ENCODE results near the gene ZNF649. TPM values are rescaled to one million over a fixed set of nuclear protein-coding genes. Genes with fewer than 3 reads are reported as not detected.

The ZNF649 gene
- total RNA-seq (10 to 100 TPM; 39.1 to 40.5 TPM), polyA plus RNA-seq (1 to 10 TPM; 5.1 to 7.0 (median 6.0) TPM), total RNA-seq (16.2 to 31.5 (median 23.8) reads per million in 6 experiments)

DNA sequence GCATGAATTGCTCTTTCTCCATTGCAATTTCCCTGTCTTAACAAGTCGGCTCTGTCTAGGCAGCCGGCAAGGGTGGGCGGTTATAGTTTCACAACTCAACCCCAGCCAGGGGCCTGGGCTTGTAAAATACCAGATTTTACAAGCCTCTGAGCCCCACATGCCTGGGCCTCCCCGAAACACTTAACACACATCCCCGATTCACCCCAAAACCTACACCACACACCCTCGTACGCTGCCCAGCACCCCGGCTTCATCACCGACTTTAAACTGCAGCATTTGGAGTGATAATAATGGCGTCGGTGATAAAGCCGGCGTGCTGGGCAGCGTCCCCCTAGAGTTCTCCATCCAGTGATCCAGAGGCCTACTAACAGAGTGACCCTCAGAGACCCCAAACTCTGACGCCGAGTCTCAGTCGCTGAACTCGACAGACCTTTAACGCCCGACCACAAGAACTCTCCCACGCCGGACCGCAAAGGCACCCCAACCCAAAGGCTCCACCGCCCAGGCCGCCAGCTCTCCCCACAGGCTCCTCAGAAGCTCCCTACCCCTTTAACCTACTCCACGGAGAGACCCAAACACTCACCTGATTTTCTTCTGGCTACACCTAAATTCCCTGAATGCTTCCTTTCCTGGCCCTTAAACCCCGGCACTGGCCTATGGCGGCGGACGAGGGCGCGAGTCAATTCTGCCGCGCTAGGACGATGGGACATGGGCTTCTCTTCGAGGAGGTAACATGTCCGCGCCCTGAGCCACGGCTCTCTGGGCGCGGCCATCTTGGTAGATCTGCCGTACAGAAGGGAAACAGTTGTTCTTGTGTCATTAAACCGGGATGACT lies at the start of gene ZNF649:
Gene ZNF649, minus strand, starts transcription at position 687 of the 835 bp plus-strand sequence. CDS start 4,910 bp downstream, outside the sequence.
- Mint-ChIP-seq H3K9me3 (peaks cover 8 to 97% (median 42%) of the 10 kb centered on the region in 9 donors), H3K27ac (peak within 1 kb of the TSS; percentile 94 to 100 (median 98)), H3K4me3 (peak within 1 kb of the TSS; percentile 89 to 100 (median 99)), H3K36me3 (peaks cover 39 to 77% (median 65%) of the 10 kb centered on the region in 3 donors), H3K27me3 (peaks cover 8 to 21% (median 19%) of the 10 kb centered on the region in 5 donors), H3K4me1 (peaks cover 13 to 26% (median 25%) of the 10 kb centered on the region in 4 donors)
- ATAC-seq (peak; percentile 91 to 93), DNase-seq (peak; percentile 63 to 90 (median 78))
- POLR2A ChIA-PET: interaction anchor here (0.9 to 1.0 kb wide), 3 partner anchors 11 to 23 kb away, joined by 3 to 4 read pairs (median 4); partner anchors contain the start of gene ZNF613

DNA sequence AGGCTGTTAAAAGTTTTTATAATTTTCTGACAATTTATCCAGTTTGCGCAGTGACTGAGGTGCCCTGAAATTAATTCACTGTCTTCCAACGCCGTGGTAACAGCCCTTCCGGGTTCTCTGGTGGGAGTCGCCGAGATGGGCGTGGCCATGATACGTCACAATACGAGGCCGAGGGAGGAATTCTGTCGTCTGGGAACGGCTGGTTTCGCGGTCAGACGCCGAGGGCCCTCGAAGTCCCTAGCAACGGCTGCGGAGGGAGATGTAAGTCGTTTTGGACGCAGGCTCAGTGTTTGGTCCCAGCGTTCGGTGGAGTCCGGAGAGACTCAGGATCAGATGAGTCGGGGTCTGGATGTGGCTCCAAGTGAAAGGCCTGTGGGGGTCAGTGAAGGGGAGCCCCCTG lies 44.2 kb upstream of the ZNF649 start:
- Mint-ChIP-seq H3K27ac (no peak overlapping the region), H3K36me3 (peaks cover 15 to 58% (median 56%) of the 10 kb centered on the region in 3 donors), H3K4me1 (no peaks in the 10 kb centered on the region), H3K4me3 (no peak overlapping the region), H3K27me3 (no peaks in the 10 kb centered on the region), H3K9me3 (peaks cover 15 to 87% (median 57%) of the 10 kb centered on the region in 9 donors)
- DNase-seq (no peak), ATAC-seq (no peak)
- POLR2A ChIA-PET: no interaction called here

- Mint-ChIP-seq H3K27ac (no peak overlapping the region), H3K4me1 (peaks cover 0 to 2% (median 0%) of the 10 kb centered on the region in 4 donors), H3K36me3 (peaks cover 35 to 72% (median 70%) of the 10 kb centered on the region in 3 donors), H3K27me3 (no peaks in the 10 kb centered on the region), H3K9me3 (peaks cover 18 to 98% (median 71%) of the 10 kb centered on the region in 9 donors), H3K4me3 (no peak overlapping the region)
- POLR2A ChIA-PET: no interaction called here
- ATAC-seq (no peak), DNase-seq (no peak)
These were observed 41.8 kb upstream of the ZNF649 start for GRCh38 chr19:51946602-51947001.

- no peak overlapping the region for H3K4me3 Mint-ChIP-seq
- DNase-seq (no peak), ATAC-seq (no peak)
- H3K36me3 Mint-ChIP-seq: peaks cover 51 to 78% (median 78%) of the 10 kb centered on the region in 3 donors
- peaks cover 22 to 98% (median 69%) of the 10 kb centered on the region in 9 donors for H3K9me3 Mint-ChIP-seq
- H3K4me1 Mint-ChIP-seq: peaks cover 0 to 4% (median 0%) of the 10 kb centered on the region in 4 donors
- POLR2A ChIA-PET: no interaction called here
- no peak overlapping the region for H3K27ac Mint-ChIP-seq
- H3K27me3 Mint-ChIP-seq: no peaks in the 10 kb centered on the region
These were observed 40.2 kb upstream of the ZNF649 start for GRCh38 chr19:51944798-51945552.

- Mint-ChIP-seq H3K4me1 (peaks cover 0 to 4% (median 0%) of the 10 kb centered on the region in 4 donors), H3K27ac (no peak overlapping the region), H3K9me3 (peaks cover 27 to 99% (median 66%) of the 10 kb centered on the region in 9 donors), H3K27me3 (no peaks in the 10 kb centered on the region), H3K36me3 (peaks cover 74 to 96% (median 95%) of the 10 kb centered on the region in 3 donors), H3K4me3 (no peak overlapping the region)
- POLR2A ChIA-PET: no interaction called here
- no peak for ATAC-seq
- no peak for DNase-seq
These were observed 34.1 kb upstream of the ZNF649 start for GRCh38 chr19:51938936-51939335.

DNA sequence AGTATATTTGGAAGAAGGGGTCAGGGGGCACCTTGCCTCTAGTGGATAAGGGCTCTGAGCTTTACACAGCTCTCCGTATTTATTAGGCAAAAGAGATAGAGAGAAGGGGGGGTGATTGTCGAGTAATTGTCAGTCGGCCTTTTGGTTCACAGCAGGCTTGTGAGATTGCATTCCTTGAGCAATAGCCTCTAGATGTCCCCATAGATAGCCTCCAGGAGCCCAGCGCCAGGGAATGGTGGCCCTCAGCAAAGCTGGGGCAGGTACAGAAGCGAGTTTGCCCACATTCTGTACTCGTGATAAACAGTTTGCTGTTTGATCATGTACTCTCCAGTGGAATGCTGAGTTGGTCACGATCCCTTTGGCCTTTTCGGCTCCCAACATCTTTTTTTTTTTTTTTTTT lies 27.1 kb upstream of the ZNF649 start:
- H3K9me3 Mint-ChIP-seq: peaks cover 10 to 84% (median 34%) of the 10 kb centered on the region in 9 donors
- DNase-seq: no peak
- peak overlapping the region in 1 of 10 donors; percentile 69 for H3K4me3 Mint-ChIP-seq
- no peaks in the 10 kb centered on the region for H3K27me3 Mint-ChIP-seq
- H3K4me1 Mint-ChIP-seq: peaks cover 9 to 29% (median 25%) of the 10 kb centered on the region in 4 donors
- no peak for ATAC-seq
- peaks cover 52 to 82% (median 70%) of the 10 kb centered on the region in 3 donors for H3K36me3 Mint-ChIP-seq
- H3K27ac Mint-ChIP-seq: no peak overlapping the region
- POLR2A ChIA-PET: no interaction called here

GRCh38 chr19:51927859-51928258 lies 23.0 kb upstream of the ZNF649 start:
- peaks cover 15 to 35% (median 32%) of the 10 kb centered on the region in 4 donors for H3K4me1 Mint-ChIP-seq
- ATAC-seq: no peak
- POLR2A ChIA-PET: interaction anchor here (1.2 kb wide), 1 partner anchor 23 kb away, joined by 4 read pairs; the partner anchor contains the start of gene ZNF649
- H3K9me3 Mint-ChIP-seq: peaks cover 10 to 85% (median 53%) of the 10 kb centered on the region in 9 donors
- DNase-seq: no peak
- H3K27ac Mint-ChIP-seq: peak overlapping the region in 9 of 10 donors; percentile 89 to 98 (median 96)
- H3K27me3 Mint-ChIP-seq: no peaks in the 10 kb centered on the region
- H3K36me3 Mint-ChIP-seq: peaks cover 30 to 66% (median 62%) of the 10 kb centered on the region in 3 donors
- H3K4me3 Mint-ChIP-seq: peak overlapping the region; percentile 95 to 100 (median 98)

DNA sequence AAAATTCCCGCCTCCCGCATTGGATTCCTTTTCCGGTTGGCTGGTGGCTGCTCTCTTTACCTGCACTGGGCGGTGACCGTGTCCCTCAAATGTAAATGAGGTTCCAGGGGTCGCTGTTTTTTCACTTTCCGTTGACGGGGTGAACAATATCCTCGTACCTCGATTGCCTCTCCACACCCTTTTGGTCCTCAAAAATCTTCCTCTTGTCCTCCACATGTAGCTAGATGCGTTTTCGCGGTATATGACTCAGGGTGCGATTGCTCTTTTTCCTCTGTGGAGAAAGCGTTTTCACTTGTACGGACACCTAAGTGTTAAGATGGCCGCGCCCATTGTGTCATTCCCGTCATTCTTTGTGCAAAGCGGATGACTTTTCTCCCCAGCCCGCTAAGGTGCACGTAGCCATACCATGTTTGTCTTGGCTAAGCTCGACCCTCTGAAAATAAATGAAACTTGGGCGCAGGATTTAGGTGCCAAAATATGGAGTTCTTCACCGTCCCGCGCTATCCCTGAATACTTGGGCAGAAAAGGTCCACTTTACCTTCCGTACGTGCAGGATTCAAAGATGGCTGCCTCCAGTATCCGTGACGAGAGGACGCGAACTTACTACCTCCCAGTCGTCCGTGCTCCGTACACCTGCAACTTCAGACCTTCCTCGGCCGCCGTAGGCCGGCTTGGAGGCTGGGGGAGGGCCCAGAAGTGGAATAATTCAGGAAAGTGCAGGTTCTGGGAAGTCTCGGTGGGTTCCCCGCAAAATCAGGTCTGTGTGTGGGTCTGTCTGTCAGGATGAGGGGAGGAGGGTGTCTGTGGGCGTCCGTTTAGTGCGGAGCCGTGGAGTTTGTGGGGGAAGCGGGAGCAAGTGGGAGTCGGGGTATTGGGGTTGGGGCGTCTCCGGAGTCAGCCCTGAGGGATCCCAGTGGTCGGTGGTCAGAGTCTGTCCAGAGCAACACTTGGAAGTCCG lies 22.2 kb upstream of the ZNF649 start, which contains the start of gene ZNF613:
Gene ZNF613, plus strand, starts transcription at position 689 of the 958 bp plus-strand sequence. CDS start 8,749 bp downstream, outside the sequence.
- H3K36me3 Mint-ChIP-seq: peaks cover 24 to 67% (median 66%) of the 10 kb centered on the region in 3 donors

GRCh38 chr19:51926426-51926783 lies 21.6 kb upstream of the ZNF649 start:
- H3K27me3 Mint-ChIP-seq: no peaks in the 10 kb centered on the region
- peak overlapping the region; percentile 89 to 98 (median 96) for H3K27ac Mint-ChIP-seq
- peaks cover 19 to 68% (median 66%) of the 10 kb centered on the region in 3 donors for H3K36me3 Mint-ChIP-seq
- peaks cover 10 to 90% (median 48%) of the 10 kb centered on the region in 9 donors for H3K9me3 Mint-ChIP-seq
- POLR2A ChIA-PET: interaction anchor here (0.5 to 1.4 kb wide), 6 partner anchors 11 to 1493 kb away, joined by 3 to 5 read pairs (median 4); partner anchors contain the start of genes ZNF432, ZNF614 and ZNF649
- peak overlapping the region; percentile 95 to 100 (median 98) for H3K4me3 Mint-ChIP-seq
- H3K4me1 Mint-ChIP-seq: peaks cover 15 to 35% (median 32%) of the 10 kb centered on the region in 4 donors
- ATAC-seq (no peak), DNase-seq (no peak)

More for the DNA sequence above, 22.2 kb upstream of the ZNF649 start, which contains the start of gene ZNF613:
- POLR2A ChIA-PET: interaction anchor here (1.2 to 1.4 kb wide), 5 partner anchors 12 to 122 kb away, joined by 3 to 5 read pairs (median 4); partner anchors contain the start of genes ZNF432, ZNF614 and ZNF649
- H3K9me3 Mint-ChIP-seq: peaks cover 10 to 90% (median 52%) of the 10 kb centered on the region in 9 donors
- peak; percentile 59 to 93 (median 78) for DNase-seq
- peaks cover 15 to 35% (median 32%) of the 10 kb centered on the region in 4 donors for H3K4me1 Mint-ChIP-seq
- ATAC-seq: peak; percentile 86 to 88
- H3K27ac Mint-ChIP-seq: peak within 1 kb of the TSS; percentile 89 to 98 (median 96)
- H3K4me3 Mint-ChIP-seq: peak within 1 kb of the TSS; percentile 95 to 100 (median 98)
- no peaks in the 10 kb centered on the region for H3K27me3 Mint-ChIP-seq

- ATAC-seq (no peak), DNase-seq (no peak)
- Mint-ChIP-seq H3K27me3 (no peaks in the 10 kb centered on the region), H3K4me3 (no peak overlapping the region), H3K4me1 (peaks cover 6 to 9% (median 7%) of the 10 kb centered on the region in 4 donors), H3K27ac (no peak overlapping the region), H3K36me3 (peaks cover 0 to 71% (median 51%) of the 10 kb centered on the region in 3 donors), H3K9me3 (peaks cover 0 to 100% (median 50%) of the 10 kb centered on the region in 9 donors)
- POLR2A ChIA-PET: interaction anchor here (0.8 kb wide), 1 partner anchor 74 kb away, joined by 3 read pairs; no protein-coding TSS in a partner anchor
These were observed 17.1 kb upstream of the ZNF649 start for GRCh38 chr19:51921949-51922348.

- no peak for DNase-seq
- ATAC-seq: no peak
- H3K36me3 Mint-ChIP-seq: peaks cover 4 to 72% (median 51%) of the 10 kb centered on the region in 3 donors
- POLR2A ChIA-PET: no interaction called here
- H3K9me3 Mint-ChIP-seq: peaks cover 22 to 100% (median 49%) of the 10 kb centered on the region in 9 donors
- peaks cover 0 to 3% (median 0%) of the 10 kb centered on the region in 5 donors for H3K27me3 Mint-ChIP-seq
- H3K4me3 Mint-ChIP-seq: no peak overlapping the region
- peaks cover 0 to 2% (median 0%) of the 10 kb centered on the region in 4 donors for H3K4me1 Mint-ChIP-seq
- no peak overlapping the region for H3K27ac Mint-ChIP-seq
These were observed 14.8 kb upstream of the ZNF649 start for GRCh38 chr19:51919606-51920005.
